Mucosa of descending colon (tissue), 3 donors: ENCODE results near the gene CARMIL1. TPM values are rescaled to one million over a fixed set of nuclear protein-coding genes. Genes with fewer than 3 reads are reported as not detected.

Experiments
- ATAC-seq: fragments of 200-7000 bp; cut with Tn5 transposase; one replicate; pipeline ENCODE4 v1.9.1; 2020; ENCODE audit warnings: mild to moderate bottlenecking, moderate library complexity
- DNase-seq, 3 donors: peaks; one replicate each; pipeline ENCODE4 v3.0.0-alpha.2; 2020
- H3K36me3 ChIP-seq: fragments of 200-600 bp; one replicate; pipeline ENCODE4 v1.8.0; 2021; ENCODE audit warnings: low read depth, mild to moderate bottlenecking
- H3K4me1 ChIP-seq: fragments of 200-600 bp; one replicate; pipeline ENCODE4 v1.8.0; 2021; ENCODE audit warnings: low read depth, mild to moderate bottlenecking
- H3K4me3 ChIP-seq: fragments of 200-600 bp; one replicate; pipeline ENCODE4 v1.8.0; 2021; ENCODE audit warnings: mild to moderate bottlenecking
- H3K9me3 ChIP-seq: fragments of 200-600 bp; one replicate; pipeline ENCODE4 v1.8.0; 2021; ENCODE audit warnings: mild to moderate bottlenecking
- CTCF ChIP-seq: fragments of 200-600 bp; IDR thresholded peaks from one replicate; pipeline ENCODE4 v1.8.0; 2022; ENCODE audit warnings: antibody characterized with exemption, mild to moderate bottlenecking
- intact Hi-C, 2 donors: fragments of 100-400 bp; cut with DNase I in 1 of 2; cut with micrococcal nuclease in 1 of 2; formaldehyde crosslinking; loops; one replicate each; pipeline versions ENCODE4 v1.11.0 to v1.11.1; 2022; cut with DNase I, micrococcal nuclease
- total RNA-seq, 3 donors: library from RNA; stranded (reverse); fragmentation: NEBNext Ultra II Directional in 2 of 3; extraction: Animal tissue kit (Norgen Biotek cat#: 25700) in 2 of 3; gene quantifications; one replicate each; pipeline versions ENCODE4 v1.2.1 to v1.2.4, GENCODE V29; 2021 to 2023
- donor health status: DM: no; HTN: no; CAD: no; lungs with moderate emphysema.
- donor health status: DM: no; HTN: no; CAD: no.
- donor health status: DM: no; HTN: yes; CAD: no.

CARMIL1 gene
- total RNA-seq, 3 donors from 2014 or later = 21.8 to 61.0 (median 44.8) TPM

GRCh38 chr6:25344827-25345226, 65.7 kb downstream of the CARMIL1 start:
- ATAC-seq (no peak), DNase-seq (no peak)
- Histone ChIP-seq H3K4me1 (peaks cover 6% of the 10 kb centered on the region), H3K36me3 (no peaks in the 10 kb centered on the region), H3K4me3 (no peak overlapping the region), H3K9me3 (no peaks in the 10 kb centered on the region)
- TF ChIP-seq CTCF = no peak
- intact Hi-C loops = no loop called here

- intact Hi-C loops = no loop called here
- Histone ChIP-seq H3K36me3 (no peaks in the 10 kb centered on the region), H3K9me3 (no peaks in the 10 kb centered on the region), H3K4me3 (no peak overlapping the region), H3K4me1 (peaks cover 5% of the 10 kb centered on the region)
- ATAC-seq (no peak), DNase-seq (no peak)
- TF ChIP-seq CTCF = no peak
Measured at GRCh38 chr6:25346064-25346463, 66.9 kb downstream of the CARMIL1 start.

GRCh38 chr6:25350573-25350972, 71.4 kb downstream of the CARMIL1 start:
- Histone ChIP-seq H3K4me1 (no peaks in the 10 kb centered on the region), H3K36me3 (no peaks in the 10 kb centered on the region), H3K9me3 (no peaks in the 10 kb centered on the region), H3K4me3 (no peak overlapping the region)
- ATAC-seq (no peak), DNase-seq (no peak)
- intact Hi-C loops = no loop called here
- TF ChIP-seq CTCF = no peak

- Histone ChIP-seq H3K36me3 (no peaks in the 10 kb centered on the region), H3K4me1 (no peaks in the 10 kb centered on the region), H3K4me3 (no peak overlapping the region), H3K9me3 (no peaks in the 10 kb centered on the region)
- no peak for DNase-seq
- intact Hi-C loops = no loop called here
- TF ChIP-seq CTCF = no peak
- ATAC-seq = peak; percentile 25
Measured at GRCh38 chr6:25351485-25351884, 72.3 kb downstream of the CARMIL1 start.

- no peak for DNase-seq
- Histone ChIP-seq H3K9me3 (no peaks in the 10 kb centered on the region), H3K4me1 (no peaks in the 10 kb centered on the region), H3K4me3 (no peak overlapping the region), H3K36me3 (no peaks in the 10 kb centered on the region)
- peak; percentile 46 for ATAC-seq
- intact Hi-C loops = no loop called here
- TF ChIP-seq CTCF = no peak
Measured at GRCh38 chr6:25352285-25352684, 73.1 kb downstream of the CARMIL1 start.
